ENCODE measurements around the gene HOXA7.

GRCh38 chr7:27123007-27123476 is 33.4 kb downstream of the HOXA7 start:
- TF ChIP-seq EZH2 (IDR thresholded peaks at IDR 0.05; ENCODE audit: borderline replicate concordance) (no peak), CTCF (IDR thresholded peaks at IDR 0.05; ENCODE audit: poor library complexity) (no peak)
